Body of pancreas (tissue), 4 donors: ENCODE data around the gene ACAP2.

Experiments
- POLR2A ChIP-seq, 3 donors: fragments of 450-650 bp; IDR thresholded peaks; one replicate each; pipeline ENCODE4 v1.6.1; 2016; ENCODE audit warnings: antibody characterized with exemption in 3 of 3, mild to moderate bottlenecking in 2 of 3
- TF ChIP-seq, protein P1 (sequence below), 7 experiments: fragments of 450-650 bp in 4 of 7; fragments of 200-600 bp in 3 of 7; sonication (generic) in 3 of 7; IDR thresholded peaks; one replicate each; pipeline ENCODE4 v1.5.1; 2016 to 2019; ENCODE audit warnings: antibody characterized with exemption in 7 of 7

DNA sequence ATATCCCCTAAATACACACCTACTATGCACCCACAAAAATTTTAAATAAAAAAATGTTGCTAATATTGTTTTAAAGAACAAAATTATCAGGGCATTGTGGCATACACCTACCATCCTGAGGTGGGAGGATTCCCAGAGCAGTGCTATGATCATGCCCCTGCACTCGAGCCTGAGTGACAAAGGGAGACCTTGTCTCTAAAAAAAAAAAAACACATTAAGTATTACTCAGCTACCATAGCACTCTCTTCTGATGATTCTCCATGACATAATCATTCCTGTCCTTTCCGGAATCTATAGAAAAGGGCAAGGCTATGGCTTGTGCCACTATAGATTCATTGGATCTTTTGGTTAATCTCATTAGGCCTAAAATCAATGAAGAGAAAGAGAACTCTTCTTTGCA is 77.4 kb downstream of the ACAP2 start:
- TF ChIP-seq, protein P1, sequence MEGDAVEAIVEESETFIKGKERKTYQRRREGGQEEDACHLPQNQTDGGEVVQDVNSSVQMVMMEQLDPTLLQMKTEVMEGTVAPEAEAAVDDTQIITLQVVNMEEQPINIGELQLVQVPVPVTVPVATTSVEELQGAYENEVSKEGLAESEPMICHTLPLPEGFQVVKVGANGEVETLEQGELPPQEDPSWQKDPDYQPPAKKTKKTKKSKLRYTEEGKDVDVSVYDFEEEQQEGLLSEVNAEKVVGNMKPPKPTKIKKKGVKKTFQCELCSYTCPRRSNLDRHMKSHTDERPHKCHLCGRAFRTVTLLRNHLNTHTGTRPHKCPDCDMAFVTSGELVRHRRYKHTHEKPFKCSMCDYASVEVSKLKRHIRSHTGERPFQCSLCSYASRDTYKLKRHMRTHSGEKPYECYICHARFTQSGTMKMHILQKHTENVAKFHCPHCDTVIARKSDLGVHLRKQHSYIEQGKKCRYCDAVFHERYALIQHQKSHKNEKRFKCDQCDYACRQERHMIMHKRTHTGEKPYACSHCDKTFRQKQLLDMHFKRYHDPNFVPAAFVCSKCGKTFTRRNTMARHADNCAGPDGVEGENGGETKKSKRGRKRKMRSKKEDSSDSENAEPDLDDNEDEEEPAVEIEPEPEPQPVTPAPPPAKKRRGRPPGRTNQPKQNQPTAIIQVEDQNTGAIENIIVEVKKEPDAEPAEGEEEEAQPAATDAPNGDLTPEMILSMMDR (IDR thresholded peaks at IDR 0.05), result no peak
- TF ChIP-seq POLR2A (IDR thresholded peaks at IDR 0.05), result no peak
